HG03097 (cell line): ENCODE measurements around the gene EPO.
"Not testable (repeated sequence)": the region's sequence is repeated elsewhere in the genome, so short reads cannot be mapped to it uniquely, and the experiment has no call there.

ENCODE experiments used
- ATAC-seq: cut with Tn5 transposase; IDR thresholded peaks from one replicate; pipeline ENCODE4 v1.9.1; 2021; ENCODE audit not compliant: unreplicated experiment, low FRiP score

The EPO gene

DNA sequence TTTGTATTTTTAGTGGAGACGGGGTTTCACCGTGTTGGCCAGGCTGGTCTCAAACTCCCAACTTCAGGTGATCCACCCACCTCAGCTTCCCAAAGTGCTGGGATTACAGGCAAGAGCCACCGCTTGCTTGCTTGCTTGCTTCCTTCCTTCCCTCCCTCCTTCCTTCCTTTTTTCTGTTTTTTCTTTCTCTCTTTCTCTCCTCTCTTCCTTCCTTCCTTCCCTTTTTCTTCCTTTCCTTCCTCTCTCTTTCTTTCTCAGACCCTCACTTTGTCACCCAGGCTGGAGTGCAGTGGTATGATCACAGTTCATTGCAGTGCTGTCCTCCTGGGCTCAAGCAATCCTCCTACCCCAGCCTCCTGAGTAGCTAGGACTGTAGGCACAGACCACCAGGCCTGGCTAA lies 19.2 kb upstream of the EPO start:
- ATAC-seq, result not testable (repeated sequence)

DNA sequence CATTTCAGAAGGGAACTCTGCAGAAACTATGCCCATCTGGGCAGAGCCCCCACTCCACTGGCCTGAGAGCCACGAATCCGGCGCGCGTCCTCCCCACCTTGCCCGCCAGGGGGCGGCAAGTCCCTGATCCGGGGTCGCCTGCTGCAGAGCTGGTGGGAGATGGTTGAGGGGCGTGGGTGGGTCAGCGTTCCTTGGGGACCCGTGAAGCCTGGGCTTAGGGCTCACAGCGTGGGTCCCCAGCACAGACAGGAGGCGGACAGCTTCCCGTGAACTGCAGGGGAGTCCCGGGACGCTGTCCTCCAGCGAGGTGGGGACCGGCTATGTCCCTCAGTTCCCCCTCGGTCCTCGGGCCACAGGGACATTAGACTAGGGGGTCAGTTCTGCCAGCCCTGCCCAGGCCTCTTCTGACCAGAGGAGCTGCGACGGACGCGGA lies 14.9 kb upstream of the EPO start:
- peak; percentile 55 for ATAC-seq

DNA sequence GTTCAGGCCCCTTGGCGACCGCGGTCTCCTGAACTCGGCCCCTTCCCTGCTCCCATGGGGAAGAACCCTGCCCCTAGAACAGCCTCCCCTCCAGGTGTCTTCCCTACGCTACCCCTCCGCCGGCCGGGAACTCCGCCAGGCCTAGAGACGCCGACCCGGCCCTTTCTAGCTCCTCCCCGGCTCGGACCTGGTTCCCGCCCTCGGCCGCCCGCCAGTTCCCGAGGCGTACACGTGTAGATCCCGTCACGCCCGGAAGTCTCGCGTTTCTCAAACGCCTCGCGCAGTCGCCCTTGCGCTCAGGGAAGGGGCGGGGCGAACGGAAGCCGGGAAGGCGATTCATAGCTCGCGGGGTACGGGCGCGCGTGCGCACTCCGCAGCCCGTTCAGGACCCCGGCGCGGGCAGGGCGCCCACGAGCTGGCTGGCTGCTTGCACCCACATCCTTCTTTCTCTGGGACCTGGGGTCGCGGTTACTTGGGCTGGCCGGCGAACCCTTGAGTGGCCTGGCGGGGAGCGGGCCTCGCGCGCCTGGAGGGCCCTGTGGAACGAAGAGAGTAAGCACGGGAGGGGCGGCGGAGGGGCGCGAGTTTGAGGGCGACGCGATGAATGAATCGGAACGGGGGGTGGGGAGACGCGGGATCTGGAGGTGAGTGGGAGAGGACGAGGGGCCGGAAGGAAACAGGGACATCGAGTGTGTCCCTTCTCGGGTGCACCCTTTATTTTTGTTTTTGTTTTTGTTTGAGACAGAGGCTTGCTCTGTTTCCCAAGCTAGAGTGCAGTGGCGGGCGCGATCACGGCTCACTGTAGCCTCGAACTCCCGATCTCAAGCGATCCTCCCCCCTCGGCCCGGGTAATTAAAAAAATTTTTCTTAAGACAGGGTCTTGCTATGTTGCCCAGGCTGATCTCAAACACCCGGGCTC lies 14.3 kb upstream of the EPO start, which contains the start of gene POP7:
TSS of gene POP7 (plus strand) at position 369 of the 919 bp plus-strand sequence. CDS start 710 bp downstream, outside the sequence.
- ATAC-seq, result peak; percentile 84

DNA sequence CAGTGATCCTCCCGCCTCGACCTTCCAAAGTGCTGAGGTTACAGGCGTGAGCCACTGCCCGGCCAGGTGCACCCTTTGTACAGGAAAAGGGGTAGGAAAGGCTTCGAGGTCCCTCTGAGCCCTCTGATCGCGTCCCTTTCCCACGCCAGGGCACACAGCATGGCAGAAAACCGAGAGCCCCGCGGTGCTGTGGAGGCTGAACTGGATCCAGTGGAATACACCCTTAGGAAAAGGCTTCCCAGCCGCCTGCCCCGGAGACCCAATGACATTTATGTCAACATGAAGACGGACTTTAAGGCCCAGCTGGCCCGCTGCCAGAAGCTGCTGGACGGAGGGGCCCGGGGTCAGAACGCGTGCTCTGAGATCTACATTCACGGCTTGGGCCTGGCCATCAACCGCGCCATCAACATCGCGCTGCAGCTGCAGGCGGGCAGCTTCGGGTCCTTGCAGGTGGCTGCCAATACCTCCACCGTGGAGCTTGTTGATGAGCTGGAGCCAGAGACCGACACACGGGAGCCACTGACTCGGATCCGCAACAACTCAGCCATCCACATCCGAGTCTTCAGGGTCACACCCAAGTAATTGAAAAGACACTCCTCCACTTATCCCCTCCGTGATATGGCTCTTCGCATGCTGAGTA lies 13.5 kb upstream of the EPO start:
- no peak for ATAC-seq

DNA sequence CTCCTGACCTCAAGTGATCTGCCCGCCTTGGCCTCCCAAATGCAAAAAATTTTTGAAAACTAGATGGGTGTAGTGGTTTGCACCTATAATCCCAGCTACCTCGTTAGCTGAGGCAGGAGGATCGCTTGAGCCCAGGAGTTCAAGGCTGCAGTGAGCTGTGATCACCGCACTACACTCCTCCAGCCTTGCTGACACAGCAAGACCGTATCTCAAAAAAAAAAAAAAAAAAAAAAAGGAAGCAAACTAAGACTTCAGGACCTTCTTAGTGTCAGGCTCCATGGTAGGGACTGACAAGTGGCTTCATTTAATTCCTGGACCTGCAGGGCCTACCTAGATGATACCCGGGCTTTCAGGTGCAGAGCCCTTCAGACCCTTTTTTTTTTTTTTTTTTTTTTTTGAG lies 11.9 kb upstream of the EPO start:
- ATAC-seq, result no peak

DNA sequence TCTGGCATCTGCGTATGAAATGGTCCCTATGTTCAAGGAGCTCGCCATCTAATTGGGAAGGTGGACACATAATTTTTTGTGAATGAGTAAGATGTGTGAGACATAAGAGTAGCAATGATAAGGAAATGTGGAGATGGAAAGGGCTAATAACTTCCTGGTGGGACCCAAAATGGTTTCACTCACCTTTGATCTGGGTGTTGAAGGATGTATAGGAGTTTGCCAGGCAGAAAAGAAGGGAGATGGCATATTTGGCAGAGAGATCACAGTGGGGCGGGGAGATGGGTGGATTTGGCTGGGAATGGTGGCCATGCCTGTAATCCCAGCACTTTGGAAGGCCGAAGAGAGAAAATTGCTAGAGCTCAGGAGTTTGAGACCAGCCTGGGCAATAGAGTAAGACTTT lies 9.8 kb upstream of the EPO start:
- ATAC-seq, result no peak

DNA sequence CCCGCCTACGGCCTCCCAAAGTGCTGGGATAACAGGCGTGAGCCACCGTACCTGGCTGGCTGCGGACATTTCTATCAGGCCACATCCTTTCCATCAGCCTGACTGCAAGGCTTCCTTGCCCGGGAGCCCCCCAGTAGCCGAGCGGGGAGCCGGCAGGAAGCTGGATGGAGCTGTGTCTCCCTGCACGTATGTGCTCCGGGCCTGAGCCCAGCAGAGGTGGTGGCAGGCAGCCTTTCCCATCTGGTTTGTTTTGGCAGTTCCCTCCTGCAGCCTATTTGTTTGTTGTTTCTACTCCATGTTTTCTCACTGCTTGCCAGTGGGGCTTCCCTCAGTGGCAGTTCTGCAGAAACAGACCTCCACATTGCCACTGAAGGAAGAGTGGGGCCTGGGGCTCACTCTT lies 8.9 kb upstream of the EPO start:
- ATAC-seq, result no peak

DNA sequence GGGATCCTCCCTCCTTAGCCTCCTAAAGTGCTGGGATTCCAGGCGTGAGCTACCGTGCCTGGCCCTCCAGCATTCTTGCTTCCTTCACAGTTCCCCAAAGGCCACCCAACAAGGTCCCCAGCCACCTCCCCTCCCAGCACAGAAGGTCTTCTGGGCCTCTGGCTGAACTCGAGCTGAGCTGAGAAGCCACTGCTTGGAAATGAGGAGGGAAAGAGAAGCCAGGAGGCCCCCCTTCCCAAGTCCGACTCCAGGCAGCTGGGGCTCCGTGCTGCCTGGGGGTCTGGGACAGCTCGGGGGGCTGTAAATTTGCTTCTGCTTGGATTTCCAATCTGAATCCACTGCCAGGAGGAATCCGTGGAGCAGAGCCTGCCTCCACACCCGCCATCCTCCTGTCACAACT lies 5.5 kb upstream of the EPO start:
- no peak for ATAC-seq

DNA sequence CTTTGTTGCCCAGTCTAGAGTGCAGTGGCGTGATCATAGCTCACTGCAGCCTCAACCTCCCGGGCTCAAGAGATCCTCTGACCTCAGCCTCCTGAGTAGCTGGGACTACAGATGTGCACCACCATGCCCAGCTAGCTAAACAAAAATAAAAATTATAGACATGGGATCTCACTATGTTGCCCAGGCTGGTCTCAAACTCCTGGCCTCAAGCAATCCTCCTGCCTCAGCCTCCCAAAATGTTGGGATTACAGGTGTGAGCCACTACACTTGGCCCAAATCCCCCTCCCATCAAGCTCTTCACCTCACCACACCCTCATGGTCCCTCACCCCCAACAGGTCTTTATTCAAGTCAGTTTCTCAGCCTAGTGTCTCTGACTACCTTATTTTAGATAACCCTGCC lies 3.2 kb upstream of the EPO start:
- not testable (repeated sequence) for ATAC-seq

DNA sequence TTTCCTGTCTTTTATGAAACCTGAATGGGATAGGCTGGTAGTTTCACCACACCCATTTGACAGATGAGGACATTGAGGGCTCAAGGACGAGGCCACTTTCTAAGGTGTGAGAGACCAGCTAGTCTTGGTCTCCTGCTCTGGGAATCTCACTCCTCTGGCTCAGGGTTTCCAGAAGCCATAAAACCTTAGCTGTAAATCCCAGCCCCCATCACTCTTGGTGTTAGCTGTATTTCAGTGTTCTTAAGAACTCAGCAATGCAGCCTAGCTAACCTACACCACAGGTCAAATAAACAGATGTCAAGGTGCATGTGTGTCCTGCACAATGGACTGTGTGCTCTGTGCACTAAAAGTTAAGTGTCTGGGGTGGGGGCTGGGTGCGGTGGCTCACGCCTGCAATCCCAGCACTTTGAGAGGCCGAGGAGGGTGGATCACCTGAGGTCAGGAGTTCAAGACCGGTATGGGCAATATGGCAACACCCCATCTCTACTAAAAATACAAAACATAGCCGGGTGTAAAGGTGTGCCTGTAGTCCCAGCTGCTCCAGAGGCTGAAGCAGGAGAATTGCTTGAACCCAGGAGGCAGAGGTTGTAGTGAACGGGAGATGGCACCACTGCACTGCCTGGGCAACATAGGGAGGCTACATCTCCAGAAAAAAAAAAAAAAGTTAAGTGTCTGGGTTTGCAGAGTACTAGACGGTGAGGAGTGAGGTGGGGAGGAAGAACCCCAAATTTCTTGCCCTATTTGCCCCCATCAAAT lies 567 bp upstream of the EPO start:
- ATAC-seq, result no peak

DNA sequence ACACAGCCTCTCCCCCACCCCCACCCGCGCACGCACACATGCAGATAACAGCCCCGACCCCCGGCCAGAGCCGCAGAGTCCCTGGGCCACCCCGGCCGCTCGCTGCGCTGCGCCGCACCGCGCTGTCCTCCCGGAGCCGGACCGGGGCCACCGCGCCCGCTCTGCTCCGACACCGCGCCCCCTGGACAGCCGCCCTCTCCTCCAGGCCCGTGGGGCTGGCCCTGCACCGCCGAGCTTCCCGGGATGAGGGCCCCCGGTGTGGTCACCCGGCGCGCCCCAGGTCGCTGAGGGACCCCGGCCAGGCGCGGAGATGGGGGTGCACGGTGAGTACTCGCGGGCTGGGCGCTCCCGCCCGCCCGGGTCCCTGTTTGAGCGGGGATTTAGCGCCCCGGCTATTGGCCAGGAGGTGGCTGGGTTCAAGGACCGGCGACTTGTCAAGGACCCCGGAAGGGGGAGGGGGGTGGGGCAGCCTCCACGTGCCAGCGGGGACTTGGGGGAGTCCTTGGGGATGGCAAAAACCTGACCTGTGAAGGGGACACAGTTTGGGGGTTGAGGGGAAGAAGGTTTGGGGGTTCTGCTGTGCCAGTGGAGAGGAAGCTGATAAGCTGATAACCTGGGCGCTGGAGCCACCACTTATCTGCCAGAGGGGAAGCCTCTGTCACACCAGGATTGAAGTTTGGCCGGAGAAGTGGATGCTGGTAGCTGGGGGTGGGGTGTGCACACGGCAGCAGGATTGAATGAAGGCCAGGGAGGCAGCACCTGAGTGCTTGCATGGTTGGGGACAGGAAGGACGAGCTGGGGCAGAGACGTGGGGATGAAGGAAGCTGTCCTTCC lies 620 bp downstream of the EPO start:
- no peak for ATAC-seq

DNA sequence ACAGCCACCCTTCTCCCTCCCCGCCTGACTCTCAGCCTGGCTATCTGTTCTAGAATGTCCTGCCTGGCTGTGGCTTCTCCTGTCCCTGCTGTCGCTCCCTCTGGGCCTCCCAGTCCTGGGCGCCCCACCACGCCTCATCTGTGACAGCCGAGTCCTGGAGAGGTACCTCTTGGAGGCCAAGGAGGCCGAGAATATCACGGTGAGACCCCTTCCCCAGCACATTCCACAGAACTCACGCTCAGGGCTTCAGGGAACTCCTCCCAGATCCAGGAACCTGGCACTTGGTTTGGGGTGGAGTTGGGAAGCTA lies 1.2 kb downstream of the EPO start:
- ATAC-seq, result no peak

DNA sequence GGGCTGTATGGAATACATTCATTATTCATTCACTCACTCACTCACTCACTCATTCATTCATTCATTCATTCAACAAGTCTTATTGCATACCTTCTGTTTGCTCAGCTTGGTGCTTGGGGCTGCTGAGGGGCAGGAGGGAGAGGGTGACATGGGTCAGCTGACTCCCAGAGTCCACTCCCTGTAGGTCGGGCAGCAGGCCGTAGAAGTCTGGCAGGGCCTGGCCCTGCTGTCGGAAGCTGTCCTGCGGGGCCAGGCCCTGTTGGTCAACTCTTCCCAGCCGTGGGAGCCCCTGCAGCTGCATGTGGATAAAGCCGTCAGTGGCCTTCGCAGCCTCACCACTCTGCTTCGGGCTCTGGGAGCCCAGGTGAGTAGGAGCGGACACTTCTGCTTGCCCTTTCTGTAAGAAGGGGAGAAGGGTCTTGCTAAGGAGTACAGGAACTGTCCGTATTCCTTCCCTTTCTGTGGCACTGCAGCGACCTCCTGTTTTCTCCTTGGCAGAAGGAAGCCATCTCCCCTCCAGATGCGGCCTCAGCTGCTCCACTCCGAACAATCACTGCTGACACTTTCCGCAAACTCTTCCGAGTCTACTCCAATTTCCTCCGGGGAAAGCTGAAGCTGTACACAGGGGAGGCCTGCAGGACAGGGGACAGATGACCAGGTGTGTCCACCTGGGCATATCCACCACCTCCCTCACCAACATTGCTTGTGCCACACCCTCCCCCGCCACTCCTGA lies 2.4 kb downstream of the EPO start:
- ATAC-seq, result no peak

DNA sequence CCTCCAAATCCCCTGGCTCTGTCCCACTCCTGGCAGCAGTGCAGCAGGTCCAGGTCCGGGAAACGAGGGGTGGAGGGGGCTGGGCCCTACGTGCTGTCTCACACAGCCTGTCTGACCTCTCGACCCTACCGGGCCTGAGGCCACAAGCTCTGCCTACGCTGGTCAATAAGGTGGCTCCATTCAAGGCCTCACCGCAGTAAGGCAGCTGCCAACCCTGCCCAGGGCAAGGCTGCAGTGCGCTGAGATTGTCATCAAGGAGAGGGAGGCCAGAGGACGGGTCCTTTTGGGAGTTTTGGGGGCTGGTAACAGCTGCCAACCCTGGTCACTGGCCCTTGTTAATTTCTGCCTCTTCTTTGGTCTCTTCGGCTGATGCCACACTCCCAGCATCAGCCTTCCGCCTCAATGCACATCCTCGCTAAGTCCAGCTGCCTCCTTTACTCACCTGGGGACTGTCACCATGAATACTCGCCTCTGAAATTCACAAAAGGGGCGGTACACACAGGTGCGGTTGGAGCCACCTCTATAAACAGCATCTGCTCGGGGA lies 3.5 kb downstream of the EPO start:
- ATAC-seq, result no peak

DNA sequence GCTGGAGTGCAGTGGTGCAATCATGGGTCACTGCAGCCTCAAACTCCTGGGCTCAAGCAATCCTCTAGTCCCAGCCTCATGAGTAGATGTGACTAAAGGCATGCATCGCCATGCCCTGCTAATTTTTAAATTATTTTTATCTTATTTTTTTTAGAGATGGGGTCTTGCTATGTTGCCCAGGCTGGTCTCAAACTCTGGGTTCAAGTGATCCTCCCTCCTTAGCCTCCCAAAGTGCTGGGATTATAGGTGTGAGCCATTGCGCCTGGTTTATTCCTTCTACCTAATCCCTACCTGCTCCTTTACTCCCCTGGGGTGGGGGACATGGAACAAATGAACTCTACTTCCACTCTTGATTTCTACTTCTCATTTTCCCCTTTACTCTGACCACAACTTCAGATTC lies 4.1 kb downstream of the EPO start:
- ATAC-seq, result not testable (repeated sequence)

DNA sequence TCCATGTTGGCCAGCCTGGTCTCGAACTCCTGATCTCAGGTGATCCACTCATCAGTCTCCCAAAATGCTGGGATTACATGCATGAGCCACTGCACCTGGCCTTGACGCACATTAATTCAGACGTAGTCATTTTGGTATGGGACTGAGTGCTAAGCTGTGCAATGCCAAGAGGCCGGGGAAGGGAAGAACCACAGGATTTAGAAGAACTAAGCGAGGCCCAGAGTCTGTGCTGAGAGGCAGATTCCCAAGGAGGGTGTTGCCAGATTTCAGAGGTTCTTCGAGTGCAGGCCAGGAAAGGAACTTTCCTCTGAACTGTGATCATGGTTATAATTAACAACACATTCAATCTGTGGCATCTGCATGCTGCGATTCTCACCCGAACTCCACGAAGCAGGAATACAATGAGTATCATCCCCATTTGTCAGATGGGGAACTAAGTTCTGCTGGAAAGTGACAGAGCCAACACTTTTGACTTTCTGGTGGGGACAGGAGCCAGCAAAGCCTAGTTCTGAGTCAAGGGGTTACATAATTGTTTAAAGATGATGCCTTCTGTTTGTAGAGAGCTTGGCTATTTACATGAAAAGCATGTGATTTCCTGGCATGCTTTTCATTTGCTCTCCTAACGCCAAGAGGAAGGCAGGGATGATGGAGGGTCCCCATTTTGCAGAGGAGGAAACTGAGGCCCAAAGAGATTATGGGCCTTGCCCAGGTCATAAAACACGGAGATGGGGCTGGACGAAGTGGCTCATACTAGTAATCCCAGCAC lies 6.9 kb downstream of the EPO start:
- ATAC-seq, result no peak

DNA sequence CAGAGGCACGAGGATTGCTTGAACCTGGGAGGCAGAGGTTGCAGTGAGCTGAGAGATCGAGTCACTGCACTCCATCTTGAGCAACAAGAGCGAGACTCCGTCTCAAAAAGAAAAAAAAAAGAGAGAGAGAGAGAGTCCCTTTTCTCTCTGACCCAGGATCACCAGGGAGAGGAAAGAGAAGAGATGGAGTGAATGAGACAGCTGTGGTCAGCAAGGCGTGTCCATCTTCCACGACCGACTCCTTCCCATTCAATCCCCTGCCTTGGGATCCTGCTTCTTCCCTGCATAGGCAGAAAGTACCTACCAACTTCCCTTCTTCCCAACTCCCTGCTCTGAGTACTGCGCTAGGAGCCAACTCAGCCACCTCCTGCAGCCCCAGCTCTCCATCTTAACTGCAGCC lies 7.9 kb downstream of the EPO start:
- ATAC-seq, result no peak

DNA sequence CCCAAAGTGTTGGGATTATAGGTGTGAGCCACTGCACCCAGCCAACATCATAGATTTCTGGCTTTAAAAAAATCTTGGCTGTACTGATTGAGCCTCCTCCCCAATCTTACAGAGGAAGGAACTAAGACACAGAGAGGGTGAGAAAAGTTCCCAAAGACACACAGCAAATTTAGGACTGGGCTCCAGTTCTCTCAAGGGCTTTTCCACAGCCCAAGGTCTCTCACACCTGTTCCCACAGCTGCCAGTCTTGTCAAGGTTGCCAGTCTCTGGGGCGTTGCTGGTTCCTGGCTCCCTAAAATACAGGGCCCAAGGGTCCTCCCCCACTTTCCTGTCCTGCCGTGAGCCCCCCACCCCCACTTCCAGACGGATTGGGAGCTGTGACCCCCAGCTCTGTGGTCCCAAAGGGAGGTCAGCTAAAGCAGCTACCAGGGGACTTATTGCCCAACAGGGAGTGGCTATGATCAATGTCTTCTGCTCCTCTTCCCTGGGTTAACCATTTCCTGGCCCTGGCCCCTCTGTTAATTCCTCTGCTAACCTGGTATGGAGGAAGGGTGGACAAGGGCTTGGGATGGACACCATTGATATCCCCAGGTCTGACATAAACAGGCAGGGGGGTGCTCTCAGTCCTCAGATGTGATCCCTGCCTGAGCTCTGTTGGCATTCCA lies 10.0 kb downstream of the EPO start:
- no peak for ATAC-seq
